HEK293 (cell line): ENCODE measurements around the gene PRMT5.

Experiments
- CTCF ChIA-PET: fragments of 350-600 bp; formaldehyde crosslinking; extraction: SDS; loops from one replicate; lab custom pipeline; 2021; ENCODE audit warnings: antibody characterized with exemption; lab: Yijun Ruan, JAX
- POLR2A ChIA-PET: fragments of 300-600 bp; formaldehyde crosslinking; extraction: SDS; loops from one replicate; lab custom pipeline; 2020; ENCODE audit warnings: antibody characterized with exemption, inconsistent platforms; lab: Yijun Ruan, JAX
- H3K27ac ChIP-seq: fragments of 200-500 bp; sonication (Bioruptor generic); 2 replicates; pipeline ENCODE4 v1.5.1; 2014; ENCODE audit warnings: low read depth, low read length, control low read depth, inconsistent platforms; ENCODE audit errors: extremely low read depth
- H3K36me3 ChIP-seq, 2 experiments: fragments of 200-500 bp in 1 of 2; sonication (Bioruptor generic) in 1 of 2; 1 replicate in 1 of 2; 2 replicates in 1 of 2; pipeline ENCODE4 v1.5.1; 2014 to 2017; ENCODE audit warnings: inconsistent platforms in 2 of 2, low read length in 2 of 2; ENCODE audit not compliant: control insufficient read depth in 2 of 2, insufficient read depth in 1 of 2
- H3K4me1 ChIP-seq: fragments of 200-500 bp; sonication (Bioruptor generic); 2 replicates; pipeline ENCODE4 v1.5.1; 2014; ENCODE audit warnings: mild to moderate bottlenecking, low read length, inconsistent platforms; ENCODE audit not compliant: control insufficient read depth, insufficient read depth
- H3K4me3 ChIP-seq: 2 replicates; pipeline ENCODE4 v1.5.1; 2011; ENCODE audit warnings: low read depth, mild to moderate bottlenecking, control low read depth, low read length, moderate library complexity
- H3K9me3 ChIP-seq: fragments of 200-500 bp; sonication (Bioruptor generic); 2 replicates; pipeline ENCODE4 v1.5.1; 2014; ENCODE audit warnings: low read depth, low read length, inconsistent platforms; ENCODE audit not compliant: control insufficient read depth, insufficient read depth
- GLIS1 ChIP-seq: fragments of 450-650 bp; formaldehyde crosslinking; IDR thresholded peaks from 2 replicates; pipeline ENCODE4 v1.5.1; 2016; ENCODE audit warnings: missing biosample characterization, missing genetic modification characterization
- HOXD13 ChIP-seq: sonication (generic); formaldehyde crosslinking; IDR thresholded peaks from 2 replicates; pipeline ENCODE4 v1.8.0; 2022; ENCODE audit warnings: missing genetic modification reagents, borderline replicate concordance
- INSM2 ChIP-seq: fragments of 450-650 bp; formaldehyde crosslinking; IDR thresholded peaks from 2 replicates; pipeline ENCODE4 v1.5.1; 2016; ENCODE audit warnings: missing biosample characterization, missing genetic modification characterization
- KLF10 ChIP-seq: fragments of 450-650 bp; IDR thresholded peaks from 2 replicates; pipeline ENCODE4 v1.5.1; 2018; ENCODE audit warnings: missing biosample characterization, mild to moderate bottlenecking, missing genetic modification characterization
- SETDB1 ChIP-seq: IDR thresholded peaks from one replicate; pipeline ENCODE4 v1.6.1; 2017; ENCODE audit warnings: mild to moderate bottlenecking, low read length, moderate library complexity, mixed read lengths; ENCODE audit not compliant: insufficient read length
- ZBTB10 ChIP-seq: fragments of 450-650 bp; formaldehyde crosslinking; IDR thresholded peaks from 2 replicates; pipeline ENCODE4 v1.5.1; 2016; ENCODE audit warnings: missing biosample characterization, missing genetic modification characterization
- ZBTB21 ChIP-seq: fragments of 450-650 bp; formaldehyde crosslinking; IDR thresholded peaks from 2 replicates; pipeline ENCODE4 v1.5.1; 2017; ENCODE audit warnings: missing biosample characterization, missing genetic modification characterization
- ZBTB44 ChIP-seq: fragments of 450-650 bp; IDR thresholded peaks from 2 replicates; pipeline ENCODE4 v1.5.1; 2018; ENCODE audit warnings: missing biosample characterization, mild to moderate bottlenecking, missing genetic modification characterization
- ZEB2 ChIP-seq: fragments of 450-650 bp; formaldehyde crosslinking; IDR thresholded peaks from 2 replicates; pipeline ENCODE4 v1.5.1; 2016; ENCODE audit warnings: missing biosample characterization, missing genetic modification characterization
- ZFP69B ChIP-seq: fragments of 450-650 bp; formaldehyde crosslinking; IDR thresholded peaks from 2 replicates; pipeline ENCODE4 v1.5.1; 2016; ENCODE audit warnings: missing biosample characterization, missing genetic modification characterization
- ZIC2 ChIP-seq: fragments of 450-650 bp; formaldehyde crosslinking; IDR thresholded peaks from 2 replicates; pipeline ENCODE4 v1.5.1; 2016; ENCODE audit warnings: missing biosample characterization, missing genetic modification characterization
- ZNF302 ChIP-seq: fragments of 450-650 bp; formaldehyde crosslinking; IDR thresholded peaks from 2 replicates; pipeline ENCODE4 v1.5.1; 2016; ENCODE audit warnings: missing biosample characterization, missing genetic modification characterization, low read depth
- ZNF362 ChIP-seq: fragments of 450-650 bp; formaldehyde crosslinking; IDR thresholded peaks from 2 replicates; pipeline ENCODE4 v1.5.1; 2016; ENCODE audit warnings: missing biosample characterization, missing genetic modification characterization
- ZNF416 ChIP-seq: fragments of 450-650 bp; formaldehyde crosslinking; IDR thresholded peaks from 2 replicates; pipeline ENCODE4 v1.5.1; 2016; ENCODE audit warnings: missing biosample characterization, missing genetic modification characterization
- ZNF518A ChIP-seq: fragments of 450-650 bp; formaldehyde crosslinking; conservative IDR thresholded peaks from 2 replicates; pipeline ENCODE4 v1.5.1; 2016; ENCODE audit warnings: low read depth, missing biosample characterization, missing genetic modification characterization
- ZNF544 ChIP-seq: fragments of 450-650 bp; formaldehyde crosslinking; IDR thresholded peaks from 2 replicates; pipeline ENCODE4 v1.5.0; 2017; ENCODE audit warnings: missing biosample characterization, missing genetic modification characterization
- ZNF560 ChIP-seq: fragments of 450-650 bp; formaldehyde crosslinking; IDR thresholded peaks from 2 replicates; pipeline ENCODE4 v1.5.1; 2017; ENCODE audit warnings: missing biosample characterization, missing genetic modification characterization, borderline replicate concordance
- ZNF596 ChIP-seq: fragments of 450-650 bp; IDR thresholded peaks from 2 replicates; pipeline ENCODE4 v1.5.0; 2018; ENCODE audit warnings: missing biosample characterization, mild to moderate bottlenecking, missing genetic modification characterization, moderate library complexity
- ZNF777 ChIP-seq: fragments of 450-650 bp; formaldehyde crosslinking; IDR thresholded peaks from 2 replicates; pipeline ENCODE4 v1.5.1; 2017; ENCODE audit warnings: missing biosample characterization, missing genetic modification characterization, borderline replicate concordance
- ZNF791 ChIP-seq: fragments of 450-650 bp; formaldehyde crosslinking; IDR thresholded peaks from 2 replicates; pipeline ENCODE4 v1.5.1; 2016; ENCODE audit warnings: missing biosample characterization, missing genetic modification characterization
- ZSCAN16 ChIP-seq: fragments of 450-650 bp; formaldehyde crosslinking; IDR thresholded peaks from 2 replicates; pipeline ENCODE4 v1.5.1; 2016; ENCODE audit warnings: missing biosample characterization, missing genetic modification characterization
- ZSCAN18 ChIP-seq: fragments of 450-650 bp; formaldehyde crosslinking; IDR thresholded peaks from 2 replicates; pipeline ENCODE4 v1.5.1; 2016; ENCODE audit warnings: missing biosample characterization, missing genetic modification characterization
- ZXDB ChIP-seq: fragments of 450-650 bp; formaldehyde crosslinking; IDR thresholded peaks from 2 replicates; pipeline ENCODE4 v1.5.1; 2016; ENCODE audit warnings: missing biosample characterization, missing genetic modification characterization

Gene PRMT5

GRCh38 chr14:22871224-22872032 lies 57.7 kb downstream of the PRMT5 start, which contains the start of gene LRP10:
Gene LRP10 (plus strand): TSS chr14:22871740. CDS start chr14:22872304, 564 bp downstream.
- H3K36me3 ChIP-seq = peaks cover 0 to 26% of the 10 kb centered on the region in 2 experiments; a peak in 1 of 3 replicates
- peak within 1 kb of the TSS; percentile 87 for H3K27ac ChIP-seq
- peaks cover 9% of the 10 kb centered on the region for H3K4me1 ChIP-seq
- POLR2A ChIA-PET = interaction anchor here (0.6 to 1.8 kb wide), 9 partner anchors 9 to 105 kb away, joined by 3 to 7 read pairs (median 5); partner anchors contain the start of genes HAUS4, OXA1L, RBM23 and REM2
- no peaks in the 10 kb centered on the region for H3K9me3 ChIP-seq
- peak within 1 kb of the TSS; percentile 74 for H3K4me3 ChIP-seq
- CTCF ChIA-PET = interaction anchor here (0.6 to 4.5 kb wide), 15 partner anchors 10 to 1856 kb away, joined by 3 to 55 read pairs (median 5); partner anchors contain the start of genes DAD1 and REM2
- TF ChIP-seq INSM2 (tag by site-specific recombination) (peak; percentile 11; the same call in 1 of the 2 replicates), ZNF362 (tag by site-specific recombination) (no peak), ZNF560 (tag by site-specific recombination) (no peak), HOXD13 (CRISPR knock-in tag) (no peak), ZNF518A (0 out of 2 replicates have a peak, but pooled peaks have one; percentile 12), KLF10 (tag by site-specific recombination) (peak; percentile 96), SETDB1 (no peak), ZBTB10 (tag by site-specific recombination) (peak; percentile 92), ZXDB (peak; percentile 79; the same call in 1 of the 2 replicates), ZIC2 (tag by site-specific recombination) (peak; percentile 57), ZNF544 (no peak), ZBTB44 (tag by site-specific recombination) (no peak), ZNF302 (tag by site-specific recombination) (no peak), ZFP69B (peak; percentile 28; the same call in 1 of the 2 replicates), ZEB2 (no peak; the same call in none of the 2 replicates), ZNF777 (tag by site-specific recombination) (no peak), ZNF791 (no peak), ZSCAN18 (tag by site-specific recombination) (no peak), ZSCAN16 (tag by site-specific recombination) (no peak), ZNF416 (tag by site-specific recombination) (no peak), GLIS1 (tag by site-specific recombination) (peak; percentile 77), ZBTB21 (peak; percentile 47), ZNF596 (tag by site-specific recombination) (no peak)
